ENCODE measurements around the gene SCN5A. TPM values are rescaled to one million over a fixed set of nuclear protein-coding genes. Genes with fewer than 3 reads are reported as not detected.

The SCN5A gene
- total RNA-seq, 1 experiment from 2014 or later: 0.69 TPM

DNA sequence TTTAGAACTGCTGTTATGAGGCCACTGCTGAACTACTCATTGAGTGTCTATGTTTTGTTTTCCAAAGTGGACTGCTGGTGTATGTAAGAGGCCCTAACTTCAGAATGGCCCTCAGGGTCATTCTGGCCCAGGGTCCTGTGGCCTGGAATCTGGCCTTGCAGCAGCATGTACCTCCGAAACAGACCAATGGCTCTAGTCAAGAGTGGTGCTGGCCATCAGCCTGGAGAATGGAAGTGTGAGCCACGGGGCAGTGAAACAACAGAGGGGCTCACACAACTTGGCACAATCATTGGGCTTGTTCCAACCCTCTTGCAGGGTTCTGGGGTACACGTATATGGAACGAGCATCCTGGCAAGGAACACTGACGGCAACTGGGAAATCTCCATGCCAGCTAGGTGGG lies 40.5 kb downstream of the SCN5A start:
- BruUV-seq (replicated peaks): no TSS peak
- no peaks in the 10 kb centered on the region for H3K27me3 ChIP-seq (ENCODE audit: control insufficient read depth, insufficient read depth, low read length)
- POLR2A ChIA-PET: no interaction called here
- no peaks in the 10 kb centered on the region for H3K9me3 ChIP-seq (ENCODE audit: control insufficient read depth, insufficient read depth, low read depth, low read length)
- ATAC-seq: no peak
- in situ Hi-C loops (cut with HindIII; ENCODE audit: low pct_unique_long_range_greater_than_20kb, low sequenced_read_pairs) (no loop called here), intact Hi-C loops (cut with micrococcal nuclease; ENCODE audit: unreplicated experiment) (no loop called here)
- no peaks in the 10 kb centered on the region for H3K36me3 ChIP-seq (ENCODE audit: control insufficient read depth, insufficient read depth, low read length)
- DNase-seq (ENCODE audit: low read depth, low spot score): no peak
- CTCF ChIA-PET: interaction anchor here (1.1 kb wide), 1 partner anchor 12 kb away, joined by 3 read pairs; no protein-coding TSS in a partner anchor
- no peak overlapping the region for H3K4me3 ChIP-seq (ENCODE audit: low read depth in 2 of 2, low read length in 2 of 2)
- H3K4me1 ChIP-seq (ENCODE audit: control insufficient read depth, insufficient read depth, low read length): no peaks in the 10 kb centered on the region
- H3K27ac ChIP-seq (ENCODE audit: low read length): no peak overlapping the region
- TF ChIP-seq POLR2AphosphoS5 (IDR thresholded peaks at IDR 0.05; ENCODE audit: low read depth, low read length) (no peak), TCF7L2 (IDR thresholded peaks at IDR 0.05; ENCODE audit: low read depth, low read length) (no peak), SIN3A (IDR thresholded peaks at IDR 0.05; ENCODE audit: borderline replicate concordance, insufficient read depth, low read depth, low read length) (no peak)
- TF ChIP-seq, protein P1, sequence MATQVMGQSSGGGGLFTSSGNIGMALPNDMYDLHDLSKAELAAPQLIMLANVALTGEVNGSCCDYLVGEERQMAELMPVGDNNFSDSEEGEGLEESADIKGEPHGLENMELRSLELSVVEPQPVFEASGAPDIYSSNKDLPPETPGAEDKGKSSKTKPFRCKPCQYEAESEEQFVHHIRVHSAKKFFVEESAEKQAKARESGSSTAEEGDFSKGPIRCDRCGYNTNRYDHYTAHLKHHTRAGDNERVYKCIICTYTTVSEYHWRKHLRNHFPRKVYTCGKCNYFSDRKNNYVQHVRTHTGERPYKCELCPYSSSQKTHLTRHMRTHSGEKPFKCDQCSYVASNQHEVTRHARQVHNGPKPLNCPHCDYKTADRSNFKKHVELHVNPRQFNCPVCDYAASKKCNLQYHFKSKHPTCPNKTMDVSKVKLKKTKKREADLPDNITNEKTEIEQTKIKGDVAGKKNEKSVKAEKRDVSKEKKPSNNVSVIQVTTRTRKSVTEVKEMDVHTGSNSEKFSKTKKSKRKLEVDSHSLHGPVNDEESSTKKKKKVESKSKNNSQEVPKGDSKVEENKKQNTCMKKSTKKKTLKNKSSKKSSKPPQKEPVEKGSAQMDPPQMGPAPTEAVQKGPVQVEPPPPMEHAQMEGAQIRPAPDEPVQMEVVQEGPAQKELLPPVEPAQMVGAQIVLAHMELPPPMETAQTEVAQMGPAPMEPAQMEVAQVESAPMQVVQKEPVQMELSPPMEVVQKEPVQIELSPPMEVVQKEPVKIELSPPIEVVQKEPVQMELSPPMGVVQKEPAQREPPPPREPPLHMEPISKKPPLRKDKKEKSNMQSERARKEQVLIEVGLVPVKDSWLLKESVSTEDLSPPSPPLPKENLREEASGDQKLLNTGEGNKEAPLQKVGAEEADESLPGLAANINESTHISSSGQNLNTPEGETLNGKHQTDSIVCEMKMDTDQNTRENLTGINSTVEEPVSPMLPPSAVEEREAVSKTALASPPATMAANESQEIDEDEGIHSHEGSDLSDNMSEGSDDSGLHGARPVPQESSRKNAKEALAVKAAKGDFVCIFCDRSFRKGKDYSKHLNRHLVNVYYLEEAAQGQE (IDR thresholded peaks at IDR 0.05; ENCODE audit: insufficient read depth in 1 of 2, low read depth in 2 of 2, low read length in 1 of 2): no peak
- TF ChIP-seq, protein P2, sequence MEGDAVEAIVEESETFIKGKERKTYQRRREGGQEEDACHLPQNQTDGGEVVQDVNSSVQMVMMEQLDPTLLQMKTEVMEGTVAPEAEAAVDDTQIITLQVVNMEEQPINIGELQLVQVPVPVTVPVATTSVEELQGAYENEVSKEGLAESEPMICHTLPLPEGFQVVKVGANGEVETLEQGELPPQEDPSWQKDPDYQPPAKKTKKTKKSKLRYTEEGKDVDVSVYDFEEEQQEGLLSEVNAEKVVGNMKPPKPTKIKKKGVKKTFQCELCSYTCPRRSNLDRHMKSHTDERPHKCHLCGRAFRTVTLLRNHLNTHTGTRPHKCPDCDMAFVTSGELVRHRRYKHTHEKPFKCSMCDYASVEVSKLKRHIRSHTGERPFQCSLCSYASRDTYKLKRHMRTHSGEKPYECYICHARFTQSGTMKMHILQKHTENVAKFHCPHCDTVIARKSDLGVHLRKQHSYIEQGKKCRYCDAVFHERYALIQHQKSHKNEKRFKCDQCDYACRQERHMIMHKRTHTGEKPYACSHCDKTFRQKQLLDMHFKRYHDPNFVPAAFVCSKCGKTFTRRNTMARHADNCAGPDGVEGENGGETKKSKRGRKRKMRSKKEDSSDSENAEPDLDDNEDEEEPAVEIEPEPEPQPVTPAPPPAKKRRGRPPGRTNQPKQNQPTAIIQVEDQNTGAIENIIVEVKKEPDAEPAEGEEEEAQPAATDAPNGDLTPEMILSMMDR (IDR thresholded peaks at IDR 0.05): no peak

DNA sequence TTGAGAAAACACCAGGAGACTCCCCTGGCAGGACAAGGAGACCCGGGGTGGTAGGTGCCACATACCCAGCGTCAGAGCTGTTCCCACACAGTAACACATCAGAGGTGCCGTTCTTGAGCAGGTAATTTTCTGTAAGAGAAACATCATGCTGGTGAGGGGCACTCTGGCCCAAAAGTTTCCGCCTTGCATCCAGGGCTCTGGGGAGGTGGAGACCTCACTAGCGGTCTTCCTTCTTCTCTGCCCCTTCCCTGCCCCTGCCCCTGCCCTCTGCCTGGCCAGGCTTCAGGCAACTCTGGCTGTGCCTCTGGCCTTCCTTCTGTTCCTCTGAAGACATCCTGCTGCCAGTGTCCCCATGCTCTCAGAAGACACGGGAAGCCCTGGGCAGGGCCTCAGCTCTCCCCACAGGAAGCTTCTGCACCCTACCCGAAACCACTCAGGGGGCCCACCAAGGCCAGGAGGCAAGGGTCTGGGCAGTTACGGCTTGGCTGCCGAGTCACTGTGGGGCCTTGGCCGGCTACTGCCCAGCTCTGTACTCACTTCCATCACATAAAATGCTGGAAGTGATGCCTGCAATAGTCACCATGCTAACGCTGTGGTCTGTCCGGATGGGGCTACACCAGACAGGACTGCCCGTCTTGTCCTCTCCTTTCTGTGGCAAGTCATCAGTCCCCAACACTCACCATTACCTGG lies 41.3 kb downstream of the SCN5A start:
- Histone ChIP-seq H3K9me3 (ENCODE audit: control insufficient read depth, insufficient read depth, low read depth, low read length) (no peaks in the 10 kb centered on the region), H3K36me3 (ENCODE audit: control insufficient read depth, insufficient read depth, low read length) (no peaks in the 10 kb centered on the region), H3K4me3 (ENCODE audit: low read depth in 2 of 2, low read length in 2 of 2) (no peak overlapping the region), H3K27ac (ENCODE audit: low read length) (no peak overlapping the region), H3K27me3 (ENCODE audit: control insufficient read depth, insufficient read depth, low read length) (no peaks in the 10 kb centered on the region), H3K4me1 (ENCODE audit: control insufficient read depth, insufficient read depth, low read length) (no peaks in the 10 kb centered on the region)
- TF ChIP-seq, protein P2 (IDR thresholded peaks at IDR 0.05): no peak
- intact Hi-C loops (cut with micrococcal nuclease; ENCODE audit: unreplicated experiment): no loop called here
- DNase-seq (ENCODE audit: low read depth, low spot score) (no peak), ATAC-seq (no peak)
- in situ Hi-C loops (cut with HindIII; ENCODE audit: low pct_unique_long_range_greater_than_20kb, low sequenced_read_pairs): no loop called here
- no TSS peak for BruUV-seq (replicated peaks)
- CTCF ChIA-PET: no interaction called here
- POLR2A ChIA-PET: no interaction called here

Data from Panc1 (cell line).